Measurements from ENCODE around the gene RASA3.

DNA sequence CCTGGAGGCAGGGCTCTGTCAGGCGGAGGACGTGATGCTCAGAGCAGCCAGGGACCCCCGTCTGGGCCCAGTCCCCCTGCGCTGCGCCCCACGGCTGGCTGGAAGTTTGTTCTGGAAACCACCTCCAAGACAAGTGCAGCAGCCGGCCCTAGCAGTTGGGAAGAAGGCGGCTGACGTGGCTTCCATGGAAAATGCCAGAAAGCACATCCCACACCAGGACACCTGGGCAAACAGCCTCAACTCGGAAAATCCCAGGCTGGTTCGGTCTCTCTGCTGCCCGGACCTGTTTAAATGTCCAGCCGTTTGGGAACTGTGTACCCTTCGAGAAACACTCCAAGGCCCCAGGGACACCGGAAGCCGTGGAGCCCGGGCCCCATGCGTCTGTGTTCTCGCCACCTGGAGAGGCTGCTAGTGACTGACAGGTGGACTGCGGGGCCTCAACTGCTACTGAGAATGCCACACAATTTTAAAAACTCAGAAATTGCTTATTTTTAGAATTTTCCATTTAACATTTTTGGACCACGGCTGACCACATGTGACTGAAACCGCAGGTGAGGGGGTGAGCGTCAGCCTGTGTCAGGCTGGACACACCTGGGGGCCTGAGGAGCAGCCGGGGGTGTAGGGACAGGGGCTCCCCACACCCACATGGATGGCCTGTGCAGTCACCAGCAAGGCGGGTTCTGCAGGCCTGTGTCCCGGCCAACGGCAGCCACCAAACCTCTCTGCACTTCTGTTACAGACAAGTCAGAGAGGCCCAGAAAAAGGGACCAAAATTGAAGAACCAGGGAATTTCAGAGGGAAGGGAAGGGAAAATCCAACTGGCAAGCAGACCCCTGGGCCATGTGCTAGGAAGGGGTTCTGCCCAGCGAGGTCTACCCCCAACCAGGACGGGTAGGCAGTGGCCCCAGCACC is 31.7 kb downstream of the RASA3 start:
- no peak for TF ChIP-seq ZNF274 (IDR thresholded peaks at IDR 0.05; ENCODE audit: low read depth, low read length)
- TF ChIP-seq YY1 (IDR thresholded peaks at IDR 0.05; ENCODE audit: insufficient read depth, insufficient read length), result no peak

Data from NT2/D1 (cell line).